Glomerular visceral epithelial cell (primary cell): ENCODE measurements around the gene ARHGAP28.
"Not testable (repeated sequence)": the region's sequence is repeated elsewhere in the genome, so short reads cannot be mapped to it uniquely, and the experiment has no call there.

Experiments used
- DNase-seq: peaks from one replicate; pipeline ENCODE4 v3.0.0-alpha.2; 2016; ENCODE audit errors: extremely low spot score

The ARHGAP28 gene

GRCh38 chr18:6816154-6816553, 86.6 kb downstream of the ARHGAP28 start:
- DNase-seq: no peak

GRCh38 chr18:6819332-6819731, 89.8 kb downstream of the ARHGAP28 start:
- DNase-seq: no peak

- no peak for DNase-seq
These were observed 90.8 kb downstream of the ARHGAP28 start for GRCh38 chr18:6820314-6820713.

GRCh38 chr18:6821356-6821755, 91.8 kb downstream of the ARHGAP28 start:
- DNase-seq: no peak

- DNase-seq: not testable (repeated sequence)
These were observed 97.6 kb downstream of the ARHGAP28 start for GRCh38 chr18:6827161-6827560.

- not testable (repeated sequence) for DNase-seq
These were observed 98.0 kb downstream of the ARHGAP28 start for GRCh38 chr18:6827566-6827965.

GRCh38 chr18:6830916-6831315, 101.4 kb downstream of the ARHGAP28 start:
- DNase-seq: no peak

GRCh38 chr18:6835345-6835744, 105.8 kb downstream of the ARHGAP28 start:
- no peak for DNase-seq

- no peak for DNase-seq
These were observed 106.8 kb downstream of the ARHGAP28 start for GRCh38 chr18:6836331-6836730.

GRCh38 chr18:6837904-6838303, 108.4 kb downstream of the ARHGAP28 start:
- no peak for DNase-seq

GRCh38 chr18:6842081-6842480, 112.6 kb downstream of the ARHGAP28 start:
- no peak for DNase-seq

- DNase-seq: no peak
These were observed 113.8 kb downstream of the ARHGAP28 start for GRCh38 chr18:6843308-6843707.

- DNase-seq: not testable (repeated sequence)
These were observed 116.0 kb downstream of the ARHGAP28 start for GRCh38 chr18:6845521-6845920.

- no peak for DNase-seq
These were observed 120.9 kb downstream of the ARHGAP28 start for GRCh38 chr18:6850396-6850795.

GRCh38 chr18:6851480-6851879, 122.0 kb downstream of the ARHGAP28 start:
- no peak for DNase-seq

GRCh38 chr18:6854811-6855210, 125.3 kb downstream of the ARHGAP28 start:
- no peak for DNase-seq

- no peak for DNase-seq
These were observed 126.3 kb downstream of the ARHGAP28 start for GRCh38 chr18:6855767-6856166.

- no peak for DNase-seq
These were observed 127.8 kb downstream of the ARHGAP28 start for GRCh38 chr18:6857300-6857699.

- DNase-seq: peak; percentile 67
These were observed 130.3 kb downstream of the ARHGAP28 start for GRCh38 chr18:6859676-6860422.

GRCh38 chr18:6860804-6861448, 131.4 kb downstream of the ARHGAP28 start:
- DNase-seq: no peak

GRCh38 chr18:6865251-6865650, 135.7 kb downstream of the ARHGAP28 start:
- DNase-seq: no peak

GRCh38 chr18:6866552-6867085, 137.1 kb downstream of the ARHGAP28 start:
- DNase-seq: no peak

GRCh38 chr18:6868033-6868432, 138.5 kb downstream of the ARHGAP28 start:
- no peak for DNase-seq
